Measurements from ENCODE around the gene FAN1.

GRCh38 chr15:30953183-30953582, 49.5 kb downstream of the FAN1 start:
- TF ChIP-seq, protein P1, sequence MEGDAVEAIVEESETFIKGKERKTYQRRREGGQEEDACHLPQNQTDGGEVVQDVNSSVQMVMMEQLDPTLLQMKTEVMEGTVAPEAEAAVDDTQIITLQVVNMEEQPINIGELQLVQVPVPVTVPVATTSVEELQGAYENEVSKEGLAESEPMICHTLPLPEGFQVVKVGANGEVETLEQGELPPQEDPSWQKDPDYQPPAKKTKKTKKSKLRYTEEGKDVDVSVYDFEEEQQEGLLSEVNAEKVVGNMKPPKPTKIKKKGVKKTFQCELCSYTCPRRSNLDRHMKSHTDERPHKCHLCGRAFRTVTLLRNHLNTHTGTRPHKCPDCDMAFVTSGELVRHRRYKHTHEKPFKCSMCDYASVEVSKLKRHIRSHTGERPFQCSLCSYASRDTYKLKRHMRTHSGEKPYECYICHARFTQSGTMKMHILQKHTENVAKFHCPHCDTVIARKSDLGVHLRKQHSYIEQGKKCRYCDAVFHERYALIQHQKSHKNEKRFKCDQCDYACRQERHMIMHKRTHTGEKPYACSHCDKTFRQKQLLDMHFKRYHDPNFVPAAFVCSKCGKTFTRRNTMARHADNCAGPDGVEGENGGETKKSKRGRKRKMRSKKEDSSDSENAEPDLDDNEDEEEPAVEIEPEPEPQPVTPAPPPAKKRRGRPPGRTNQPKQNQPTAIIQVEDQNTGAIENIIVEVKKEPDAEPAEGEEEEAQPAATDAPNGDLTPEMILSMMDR (conservative IDR thresholded peaks at IDR 0.05 in 1 of 2, IDR thresholded peaks at IDR 0.05 in 1 of 2; ENCODE audit: extremely low read depth in 1 of 2, insufficient read depth in 1 of 2, low read depth in 1 of 2, low read length in 2 of 2): no peak
- TF ChIP-seq EZH2 (IDR thresholded peaks at IDR 0.05; ENCODE audit: borderline replicate concordance, low read length): no peak
